Measurements from ENCODE around the gene TOMM40L. TPM values are rescaled to one million over a fixed set of nuclear protein-coding genes. Genes with fewer than 3 reads are reported as not detected.

Gene TOMM40L
- total RNA-seq, 4 donors from 2014 or later = 9.1 to 24.1 (median 16.3) TPM

DNA sequence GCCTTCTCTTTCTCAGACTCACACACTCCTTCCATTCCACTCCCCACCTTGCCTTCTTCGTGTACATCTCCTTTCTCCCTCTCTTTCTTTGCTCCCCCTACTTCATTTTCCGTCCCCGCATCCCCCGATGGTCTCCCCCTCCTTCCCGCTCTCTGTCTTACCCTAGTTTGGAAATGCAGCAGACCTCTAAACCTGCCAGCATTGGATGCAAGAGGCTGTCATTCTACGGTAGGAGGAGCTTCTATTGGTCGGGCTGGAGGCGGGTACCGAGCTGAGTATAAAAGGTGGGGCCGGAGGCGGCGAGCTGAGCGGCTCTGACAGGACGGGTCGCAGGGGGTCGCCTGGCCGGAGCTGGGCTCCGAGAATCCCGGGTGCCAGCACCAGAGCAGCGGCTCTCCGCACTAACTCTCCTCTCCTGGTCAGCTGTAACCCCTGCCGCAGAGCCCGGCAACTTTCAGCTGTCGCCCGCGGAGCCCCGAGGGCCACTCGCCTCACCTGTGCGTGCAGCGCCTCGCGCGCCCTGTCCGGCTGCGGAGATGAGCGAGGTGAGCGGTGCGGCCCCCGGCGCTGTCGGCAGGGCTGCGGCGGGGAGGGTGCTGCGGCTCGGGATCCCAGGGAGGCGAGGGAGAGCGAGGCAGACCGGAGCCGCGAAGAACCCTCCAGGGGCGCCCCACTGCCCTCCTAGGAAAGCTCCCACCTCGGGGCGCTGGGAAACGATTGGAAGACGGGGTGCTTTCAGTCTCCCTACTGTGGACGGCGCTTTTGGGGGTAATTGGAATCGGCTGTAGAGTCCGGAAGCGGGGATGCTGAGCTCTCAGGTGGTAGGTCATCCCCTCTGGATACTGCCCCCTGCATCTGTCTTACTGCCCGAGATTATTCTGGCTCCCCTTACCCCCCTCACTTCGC is 32.8 kb downstream of the TOMM40L start, which contains the start of gene PCP4L1:
TSS of gene PCP4L1 (plus strand) at position 307 of the 906 bp plus-strand sequence. CDS start at position 537, 230 bp downstream.
- peaks cover 4 to 39% (median 29%) of the 10 kb centered on the region in 4 donors for H3K4me1 ChIP-seq
- H3K9me3 ChIP-seq = peaks cover 0 to 15% (median 11%) of the 10 kb centered on the region in 4 donors
- peaks cover 0 to 41% (median 10%) of the 10 kb centered on the region in 4 donors for H3K27me3 ChIP-seq
- H3K36me3 ChIP-seq = no peaks in the 10 kb centered on the region
- TF ChIP-seq POLR2A (IDR thresholded peaks at IDR 0.05; ENCODE audit: low read depth) = no peak
- peak; percentile 30 to 71 for TF ChIP-seq POLR2AphosphoS5 (IDR thresholded peaks at IDR 0.05)
- H3K27ac ChIP-seq (replicated peaks in 1 of 4) = peak within 1 kb of the TSS; percentile 39 to 70 (median 66)
- DNase-seq (ENCODE audit: extremely low spot score) = no peak
- intact Hi-C loops (cut with DNase I) = no loop called here
- WGBS = 3% methylated on average over 45 of the region's 62 CpGs
- peak within 1 kb of the TSS; percentile 48 to 75 (median 60) for H3K4me3 ChIP-seq

DNA sequence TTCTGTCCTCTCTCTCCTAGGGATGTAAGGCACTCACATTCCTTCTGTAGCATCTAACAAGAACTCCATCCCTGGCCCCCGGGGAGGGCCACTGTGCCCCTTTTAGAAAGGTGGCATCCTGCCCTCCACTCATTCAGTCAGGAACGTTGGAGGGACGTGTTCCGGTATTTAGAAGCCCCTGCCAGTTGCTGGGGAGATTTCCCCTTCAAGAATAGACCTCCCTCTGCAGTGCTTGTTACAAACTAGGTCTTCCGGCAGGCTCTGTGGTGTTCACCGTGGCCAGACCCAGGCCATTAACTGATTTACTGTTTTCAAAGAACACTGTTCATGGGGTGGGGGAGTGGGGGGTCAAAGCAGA is 33.5 kb downstream of the TOMM40L start:
- peak overlapping the region; percentile 48 to 75 (median 60) for H3K4me3 ChIP-seq
- peaks cover 0 to 15% (median 11%) of the 10 kb centered on the region in 4 donors for H3K9me3 ChIP-seq
- DNase-seq (ENCODE audit: extremely low spot score) = no peak
- intact Hi-C loops (cut with DNase I) = no loop called here
- peaks cover 0 to 41% (median 10%) of the 10 kb centered on the region in 4 donors for H3K27me3 ChIP-seq
- H3K27ac ChIP-seq (replicated peaks in 1 of 4) = peak overlapping the region in 1 of 4 donors; percentile 69
- WGBS = 21% methylated on average over 5 of the region's 6 CpGs
- peaks cover 4 to 39% (median 29%) of the 10 kb centered on the region in 4 donors for H3K4me1 ChIP-seq
- H3K36me3 ChIP-seq = no peaks in the 10 kb centered on the region
- no peak for TF ChIP-seq POLR2A (IDR thresholded peaks at IDR 0.05; ENCODE audit: low read depth)
- TF ChIP-seq EP300 (IDR thresholded peaks at IDR 0.05) = no peak
- no peak for TF ChIP-seq POLR2AphosphoS5 (IDR thresholded peaks at IDR 0.05)
- TF ChIP-seq, protein P1, sequence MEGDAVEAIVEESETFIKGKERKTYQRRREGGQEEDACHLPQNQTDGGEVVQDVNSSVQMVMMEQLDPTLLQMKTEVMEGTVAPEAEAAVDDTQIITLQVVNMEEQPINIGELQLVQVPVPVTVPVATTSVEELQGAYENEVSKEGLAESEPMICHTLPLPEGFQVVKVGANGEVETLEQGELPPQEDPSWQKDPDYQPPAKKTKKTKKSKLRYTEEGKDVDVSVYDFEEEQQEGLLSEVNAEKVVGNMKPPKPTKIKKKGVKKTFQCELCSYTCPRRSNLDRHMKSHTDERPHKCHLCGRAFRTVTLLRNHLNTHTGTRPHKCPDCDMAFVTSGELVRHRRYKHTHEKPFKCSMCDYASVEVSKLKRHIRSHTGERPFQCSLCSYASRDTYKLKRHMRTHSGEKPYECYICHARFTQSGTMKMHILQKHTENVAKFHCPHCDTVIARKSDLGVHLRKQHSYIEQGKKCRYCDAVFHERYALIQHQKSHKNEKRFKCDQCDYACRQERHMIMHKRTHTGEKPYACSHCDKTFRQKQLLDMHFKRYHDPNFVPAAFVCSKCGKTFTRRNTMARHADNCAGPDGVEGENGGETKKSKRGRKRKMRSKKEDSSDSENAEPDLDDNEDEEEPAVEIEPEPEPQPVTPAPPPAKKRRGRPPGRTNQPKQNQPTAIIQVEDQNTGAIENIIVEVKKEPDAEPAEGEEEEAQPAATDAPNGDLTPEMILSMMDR (IDR thresholded peaks at IDR 0.05) = no peak

DNA sequence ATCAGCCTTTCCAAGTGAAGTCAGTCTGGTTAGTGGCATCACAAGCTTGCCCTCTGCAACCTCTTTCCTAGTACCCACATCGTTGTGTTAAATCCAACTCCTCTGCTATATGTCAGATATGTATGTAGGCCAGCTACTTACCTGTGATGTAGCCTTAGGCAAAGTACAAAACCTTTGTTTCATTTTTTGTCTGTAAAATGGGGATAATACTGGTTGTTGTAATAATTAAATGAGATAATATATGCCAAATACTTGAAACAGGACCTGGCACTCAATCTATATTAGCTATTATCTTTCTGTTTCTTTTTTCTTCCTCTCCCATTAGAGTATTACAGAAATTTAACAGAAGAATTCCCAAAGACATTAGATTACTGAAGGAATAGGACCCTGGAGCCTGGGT is 33.9 kb downstream of the TOMM40L start:
- no peak for DNase-seq (ENCODE audit: extremely low spot score)
- intact Hi-C loops (cut with DNase I) = no loop called here
- H3K27ac ChIP-seq (replicated peaks in 1 of 4) = peak overlapping the region in 1 of 4 donors; percentile 69

GRCh38 chr1:161260376-161261260 is 34.8 kb downstream of the TOMM40L start:
- intact Hi-C loops (cut with DNase I) = no loop called here
- Histone ChIP-seq H3K4me3 (no peak overlapping the region), H3K27ac (replicated peaks in 1 of 4) (peak overlapping the region in 3 of 4 donors; percentile 27 to 58 (median 27)), H3K4me1 (peaks cover 4 to 43% (median 30%) of the 10 kb centered on the region in 4 donors), H3K36me3 (no peaks in the 10 kb centered on the region), H3K9me3 (peaks cover 0 to 15% (median 11%) of the 10 kb centered on the region in 4 donors), H3K27me3 (peaks cover 0 to 41% (median 10%) of the 10 kb centered on the region in 4 donors)
- no peak for DNase-seq (ENCODE audit: extremely low spot score)
- 35% methylated on average over 9 of the region's 9 CpGs for WGBS
- TF ChIP-seq EP300 (IDR thresholded peaks at IDR 0.05) (no peak), POLR2AphosphoS5 (IDR thresholded peaks at IDR 0.05) (no peak), POLR2A (IDR thresholded peaks at IDR 0.05; ENCODE audit: low read depth) (no peak)
- TF ChIP-seq, protein P1 (IDR thresholded peaks at IDR 0.05) = no peak

More for the DNA sequence above, 33.9 kb downstream of the TOMM40L start:
- Histone ChIP-seq H3K27me3 (peaks cover 0 to 41% (median 10%) of the 10 kb centered on the region in 4 donors), H3K9me3 (peaks cover 0 to 15% (median 11%) of the 10 kb centered on the region in 4 donors), H3K36me3 (no peaks in the 10 kb centered on the region), H3K4me1 (peaks cover 4 to 39% (median 29%) of the 10 kb centered on the region in 4 donors), H3K4me3 (peak overlapping the region in 1 of 4 donors; percentile 67)
- no peak for TF ChIP-seq POLR2A (IDR thresholded peaks at IDR 0.05; ENCODE audit: low read depth)
- TF ChIP-seq EP300 (IDR thresholded peaks at IDR 0.05) = no peak
- no peak for TF ChIP-seq POLR2AphosphoS5 (IDR thresholded peaks at IDR 0.05)
- TF ChIP-seq, protein P1 (IDR thresholded peaks at IDR 0.05) = no peak
- WGBS = 78% methylated on average over 1 of the region's 1 CpG

Data from esophagus muscularis mucosa (tissue), 4 donors.